Measurements from ENCODE around the gene COL9A3.

The COL9A3 gene

DNA sequence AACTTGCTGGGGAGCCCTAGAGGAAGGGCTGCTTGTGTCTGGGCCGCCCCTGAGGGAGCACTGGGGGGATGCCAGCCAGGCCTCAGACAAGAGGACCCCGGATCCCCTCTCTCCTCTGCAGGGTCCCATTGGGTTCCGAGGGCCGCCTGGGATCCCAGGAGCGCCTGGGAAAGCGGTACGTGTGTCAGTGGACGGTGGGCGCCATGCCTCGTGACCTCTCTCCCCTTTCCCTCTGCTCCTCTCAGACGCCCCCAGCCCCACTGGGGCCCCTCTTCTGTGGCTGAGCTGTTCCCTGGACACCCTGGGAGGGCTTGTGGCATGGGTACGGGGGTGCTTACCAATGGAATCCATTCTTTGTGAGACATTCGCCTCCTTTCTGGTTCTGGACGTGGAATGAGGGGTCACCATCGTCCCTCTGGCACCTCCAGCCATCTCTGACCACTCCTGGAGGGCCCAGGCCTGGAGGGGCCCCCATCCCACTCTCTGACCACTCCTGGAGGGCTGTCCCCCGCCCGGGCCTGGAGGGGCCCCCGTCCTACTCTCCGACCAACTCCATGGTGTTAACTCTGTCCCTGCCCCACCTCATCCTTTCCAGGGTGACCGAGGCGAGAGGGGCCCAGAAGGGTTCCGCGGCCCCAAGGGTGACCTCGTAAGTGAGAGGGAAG lies 9.9 kb downstream of the COL9A3 start:
- TF ChIP-seq, protein P1, sequence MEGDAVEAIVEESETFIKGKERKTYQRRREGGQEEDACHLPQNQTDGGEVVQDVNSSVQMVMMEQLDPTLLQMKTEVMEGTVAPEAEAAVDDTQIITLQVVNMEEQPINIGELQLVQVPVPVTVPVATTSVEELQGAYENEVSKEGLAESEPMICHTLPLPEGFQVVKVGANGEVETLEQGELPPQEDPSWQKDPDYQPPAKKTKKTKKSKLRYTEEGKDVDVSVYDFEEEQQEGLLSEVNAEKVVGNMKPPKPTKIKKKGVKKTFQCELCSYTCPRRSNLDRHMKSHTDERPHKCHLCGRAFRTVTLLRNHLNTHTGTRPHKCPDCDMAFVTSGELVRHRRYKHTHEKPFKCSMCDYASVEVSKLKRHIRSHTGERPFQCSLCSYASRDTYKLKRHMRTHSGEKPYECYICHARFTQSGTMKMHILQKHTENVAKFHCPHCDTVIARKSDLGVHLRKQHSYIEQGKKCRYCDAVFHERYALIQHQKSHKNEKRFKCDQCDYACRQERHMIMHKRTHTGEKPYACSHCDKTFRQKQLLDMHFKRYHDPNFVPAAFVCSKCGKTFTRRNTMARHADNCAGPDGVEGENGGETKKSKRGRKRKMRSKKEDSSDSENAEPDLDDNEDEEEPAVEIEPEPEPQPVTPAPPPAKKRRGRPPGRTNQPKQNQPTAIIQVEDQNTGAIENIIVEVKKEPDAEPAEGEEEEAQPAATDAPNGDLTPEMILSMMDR (IDR thresholded peaks at IDR 0.05): no peak
- H3K27ac ChIP-seq: no peak overlapping the region
- H3K36me3 ChIP-seq: no peaks in the 10 kb centered on the region
- peaks cover 20 to 21% of the 10 kb centered on the region in 2 experiments for H3K4me1 ChIP-seq (ENCODE audit: control insufficient read depth in 1 of 2, insufficient read depth in 1 of 2, low read depth in 1 of 2, low read length in 1 of 2)
- no peak overlapping the region for H3K4me3 ChIP-seq (ENCODE audit: low read depth in 1 of 2, low read length in 1 of 2)
- no peaks in the 10 kb centered on the region for H3K9me3 ChIP-seq
- H3K27me3 ChIP-seq: peaks cover 10% of the 10 kb centered on the region

- TF ChIP-seq, protein P1 (IDR thresholded peaks at IDR 0.05): no peak
- Histone ChIP-seq H3K36me3 (no peaks in the 10 kb centered on the region), H3K4me1 (ENCODE audit: control insufficient read depth in 1 of 2, insufficient read depth in 1 of 2, low read depth in 1 of 2, low read length in 1 of 2) (peaks cover 27 to 28% of the 10 kb centered on the region in 2 experiments)
Measured at GRCh38 chr20:62827311-62828038, 10.6 kb downstream of the COL9A3 start.

GRCh38 chr20:62828051-62828450 lies 11.2 kb downstream of the COL9A3 start:
- Histone ChIP-seq H3K4me3 (ENCODE audit: low read depth in 1 of 2, low read length in 1 of 2) (no peak overlapping the region), H3K9me3 (no peaks in the 10 kb centered on the region), H3K27me3 (peaks cover 6% of the 10 kb centered on the region), H3K36me3 (no peaks in the 10 kb centered on the region), H3K27ac (no peak overlapping the region), H3K4me1 (ENCODE audit: control insufficient read depth in 1 of 2, insufficient read depth in 1 of 2, low read depth in 1 of 2, low read length in 1 of 2) (peaks cover 33 to 34% of the 10 kb centered on the region in 2 experiments)
- TF ChIP-seq, protein P1 (IDR thresholded peaks at IDR 0.05): no peak

More at GRCh38 chr20:62827311-62828038, 10.6 kb downstream of the COL9A3 start:
- no peak overlapping the region for H3K27ac ChIP-seq
- no peak overlapping the region for H3K4me3 ChIP-seq (ENCODE audit: low read depth in 1 of 2, low read length in 1 of 2)
- peaks cover 6% of the 10 kb centered on the region for H3K27me3 ChIP-seq
- no peaks in the 10 kb centered on the region for H3K9me3 ChIP-seq

DNA sequence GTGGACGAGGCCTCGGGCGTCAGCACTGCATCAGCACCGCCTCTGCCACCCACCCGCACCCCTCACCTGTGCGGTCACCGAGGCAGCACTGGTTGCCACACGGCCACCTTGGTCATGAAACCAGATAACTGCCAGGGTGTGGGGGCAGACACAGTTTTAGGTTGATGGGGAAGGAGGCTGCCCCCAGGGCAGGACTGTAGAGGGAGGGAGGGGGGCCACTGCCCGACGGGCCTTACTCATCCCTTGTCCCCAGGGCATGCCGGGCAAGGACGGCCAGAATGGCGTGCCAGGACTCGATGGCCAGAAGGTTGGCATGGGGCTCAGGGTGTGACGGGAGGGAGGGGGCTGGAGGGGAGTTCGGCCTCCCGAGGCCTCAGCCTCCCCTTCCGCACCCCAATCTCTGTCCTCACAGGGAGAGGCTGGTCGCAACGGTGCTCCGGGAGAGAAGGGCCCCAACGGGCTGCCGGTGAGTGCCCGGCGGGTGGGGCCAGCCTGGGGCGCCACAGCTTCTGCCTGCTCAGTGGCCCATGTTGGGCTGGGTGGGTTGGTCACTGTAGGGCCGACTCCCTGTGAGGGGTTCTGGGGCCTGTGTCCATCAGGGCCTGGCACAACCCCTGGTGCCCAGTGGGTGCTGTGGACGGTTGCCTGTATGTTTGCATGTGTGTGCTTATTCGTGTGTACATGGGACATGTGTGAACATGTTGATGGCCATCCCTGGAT lies 11.8 kb downstream of the COL9A3 start:
- Histone ChIP-seq H3K36me3 (no peaks in the 10 kb centered on the region), H3K4me3 (ENCODE audit: low read depth in 1 of 2, low read length in 1 of 2) (no peak overlapping the region), H3K4me1 (ENCODE audit: control insufficient read depth in 1 of 2, insufficient read depth in 1 of 2, low read depth in 1 of 2, low read length in 1 of 2) (peaks cover 39 to 40% of the 10 kb centered on the region in 2 experiments), H3K27me3 (peaks cover 6% of the 10 kb centered on the region), H3K27ac (no peak overlapping the region), H3K9me3 (no peaks in the 10 kb centered on the region)
- TF ChIP-seq, protein P1 (IDR thresholded peaks at IDR 0.05): no peak

DNA sequence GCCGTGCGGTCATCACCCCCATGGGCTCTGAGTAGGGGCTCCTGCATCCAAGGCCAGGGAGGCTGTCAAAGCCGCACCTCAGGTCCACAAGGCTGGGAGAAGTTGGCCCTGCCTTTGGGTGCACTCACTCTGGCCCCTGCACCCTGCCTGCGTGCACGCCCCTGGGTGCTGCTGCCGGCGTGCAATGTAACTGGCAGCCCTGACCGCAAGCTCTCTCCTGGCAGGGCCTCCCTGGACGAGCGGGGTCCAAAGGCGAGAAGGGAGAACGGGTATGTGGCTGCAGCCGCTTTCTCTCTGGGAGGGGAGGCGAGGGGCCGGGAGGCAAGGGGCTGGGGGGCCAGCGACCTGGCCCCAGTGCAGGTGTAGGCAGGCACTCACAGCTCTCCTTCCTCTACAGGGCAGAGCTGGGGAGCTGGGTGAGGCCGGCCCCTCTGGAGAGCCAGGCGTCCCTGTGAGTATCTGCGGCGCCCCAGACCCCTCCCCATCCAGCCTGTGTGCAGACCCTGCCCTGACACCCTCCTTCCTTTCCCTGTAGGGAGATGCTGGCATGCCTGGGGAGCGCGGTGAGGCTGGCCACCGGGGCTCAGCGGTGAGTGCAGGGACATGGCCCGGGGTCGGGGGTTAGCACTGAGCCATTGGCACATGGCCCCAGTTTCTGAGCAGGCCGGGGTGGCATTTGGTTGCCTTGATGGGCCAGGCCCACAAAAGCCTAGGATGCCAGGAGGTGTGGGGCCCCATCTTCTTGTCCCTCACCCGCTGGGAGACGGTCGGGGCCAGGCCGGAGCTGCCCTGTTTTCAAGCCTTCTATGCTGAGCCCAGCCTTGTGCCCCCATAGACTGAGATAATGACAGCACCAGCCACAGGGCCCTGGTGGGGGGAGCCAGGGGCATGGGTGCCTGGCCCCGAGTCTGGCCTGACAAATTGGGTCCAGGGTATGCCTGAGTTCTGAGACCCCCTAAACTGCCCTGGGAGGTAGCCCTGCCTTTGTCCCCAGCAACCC lies 12.7 kb downstream of the COL9A3 start:
- TF ChIP-seq, protein P1 (IDR thresholded peaks at IDR 0.05): no peak
- no peak overlapping the region for H3K27ac ChIP-seq
- H3K36me3 ChIP-seq: no peaks in the 10 kb centered on the region
- H3K27me3 ChIP-seq: peaks cover 4% of the 10 kb centered on the region
- H3K4me3 ChIP-seq (ENCODE audit: low read depth in 1 of 2, low read length in 1 of 2): no peak overlapping the region
- H3K4me1 ChIP-seq (ENCODE audit: control insufficient read depth in 1 of 2, insufficient read depth in 1 of 2, low read depth in 1 of 2, low read length in 1 of 2): peaks cover 42 to 46% of the 10 kb centered on the region in 2 experiments
- H3K9me3 ChIP-seq: no peaks in the 10 kb centered on the region

Data from neutrophil (primary cell).